ENCODE results near the gene TAF10. TPM values are rescaled to one million over a fixed set of nuclear protein-coding genes. Genes with fewer than 3 reads are reported as not detected.
A peak's percentile ranks its signal among the peaks of the same experiment; 100 is the strongest.

Gene TAF10
- total RNA-seq, 4 donors from 2014 or later, result 55.9 to 90.8 (median 74.5) TPM

- no peak for DNase-seq
- Histone ChIP-seq H3K4me1 (no peaks in the 10 kb centered on the region), H3K4me3 (no peak overlapping the region), H3K36me3 (peaks cover 0 to 4% (median 0%) of the 10 kb centered on the region in 3 donors), H3K27ac (peak overlapping the region in 2 of 4 donors; percentile 23 to 32), H3K9me3 (no peaks in the 10 kb centered on the region), H3K27me3 (no peaks in the 10 kb centered on the region)
- TF ChIP-seq POLR2A (IDR thresholded peaks at IDR 0.05) (no peak), CTCF (IDR thresholded peaks at IDR 0.05) (no peak)
Observed at GRCh38 chr11:6576471-6577373, 35.3 kb downstream of the TAF10 start.

GRCh38 chr11:6574816-6575715, 37.0 kb downstream of the TAF10 start:
- Histone ChIP-seq H3K4me3 (no peak overlapping the region), H3K36me3 (no peaks in the 10 kb centered on the region), H3K27ac (no peak overlapping the region), H3K27me3 (no peaks in the 10 kb centered on the region), H3K9me3 (no peaks in the 10 kb centered on the region), H3K4me1 (no peaks in the 10 kb centered on the region)
- TF ChIP-seq CTCF (IDR thresholded peaks at IDR 0.05), result no peak
- TF ChIP-seq POLR2A (IDR thresholded peaks at IDR 0.05), result no peak
- no peak for DNase-seq

- H3K36me3 ChIP-seq, result no peaks in the 10 kb centered on the region
- H3K4me1 ChIP-seq, result no peaks in the 10 kb centered on the region
- H3K4me3 ChIP-seq, result no peak overlapping the region
- no peak for TF ChIP-seq POLR2A (IDR thresholded peaks at IDR 0.05)
- TF ChIP-seq CTCF (IDR thresholded peaks at IDR 0.05), result no peak
- no peaks in the 10 kb centered on the region for H3K9me3 ChIP-seq
- no peak for DNase-seq
- no peak overlapping the region for H3K27ac ChIP-seq
- no peaks in the 10 kb centered on the region for H3K27me3 ChIP-seq
Observed at GRCh38 chr11:6572215-6572614, 39.8 kb downstream of the TAF10 start.

GRCh38 chr11:6571434-6572008, 40.5 kb downstream of the TAF10 start:
- no peak overlapping the region for H3K4me3 ChIP-seq
- DNase-seq, result no peak
- no peaks in the 10 kb centered on the region for H3K4me1 ChIP-seq
- no peak for TF ChIP-seq POLR2A (IDR thresholded peaks at IDR 0.05)
- no peak for TF ChIP-seq CTCF (IDR thresholded peaks at IDR 0.05)
- no peaks in the 10 kb centered on the region for H3K9me3 ChIP-seq
- H3K27me3 ChIP-seq, result no peaks in the 10 kb centered on the region
- H3K36me3 ChIP-seq, result no peaks in the 10 kb centered on the region
- no peak overlapping the region for H3K27ac ChIP-seq

- H3K9me3 ChIP-seq, result no peaks in the 10 kb centered on the region
- DNase-seq, result no peak
- no peaks in the 10 kb centered on the region for H3K27me3 ChIP-seq
- no peak overlapping the region for H3K27ac ChIP-seq
- H3K4me3 ChIP-seq, result no peak overlapping the region
- TF ChIP-seq CTCF (IDR thresholded peaks at IDR 0.05) (no peak), POLR2A (IDR thresholded peaks at IDR 0.05) (no peak)
- no peaks in the 10 kb centered on the region for H3K36me3 ChIP-seq
- H3K4me1 ChIP-seq, result no peaks in the 10 kb centered on the region
Observed at GRCh38 chr11:6570691-6571427, 41.2 kb downstream of the TAF10 start.
